T-cell (primary cell): ENCODE measurements around the gene FCN1. TPM values are rescaled to one million over a fixed set of nuclear protein-coding genes. Genes with fewer than 3 reads are reported as not detected.
A peak's percentile ranks its signal among the peaks of the same experiment; 100 is the strongest.

Source experiments
- ATAC-seq, 4 experiments: fragments of 200-7000 bp in 3 of 4; fragments of 150-1000 bp in 1 of 4; cut with Tn5 transposase; replicated peaks in 1 of 4; 1 replicate in 3 of 4; 2 replicates in 1 of 4; pipeline ENCODE4 v1.10.0; 2021; ENCODE audit warnings: moderate library complexity in 3 of 4, mild to moderate bottlenecking in 2 of 4, moderate number of reproducible peaks in 1 of 4
- CTCF ChIA-PET, 2 donors: fragments of 300-600 bp; sonication (Branson Sonifier 250); formaldehyde crosslinking; loops; one replicate each; lab custom pipeline; 2022; ENCODE audit warnings: antibody characterized with exemption in 2 of 2; lab: Charles Lee
- POLR2A ChIA-PET, 2 donors: fragments of 300-600 bp; sonication (Branson Sonifier 250); formaldehyde crosslinking; loops; one replicate each; lab custom pipeline; 2022; ENCODE audit warnings: antibody characterized with exemption in 2 of 2; lab: Charles Lee
- DNase-seq, 35 experiments: peaks; one replicate each; pipeline versions ENCODE4 v3.0.0 to v3.0.0-alpha.2; 2013 to 2023
- H3K27ac ChIP-seq: one replicate; pipeline ENCODE4 v1.5.1; 2013; ENCODE audit warnings: low read length
- H3K27me3 ChIP-seq, 2 experiments: replicated peaks in 1 of 2; 1 replicate in 1 of 2; 2 replicates in 1 of 2; pipeline versions ENCODE4 v1.6.1 to v1.7.0; 2013; ENCODE audit warnings: low read length in 1 of 2, mixed read lengths in 1 of 2; ENCODE audit not compliant: control insufficient read depth in 2 of 2, insufficient read depth in 2 of 2; ENCODE audit errors: extremely low read depth in 1 of 2
- H3K36me3 ChIP-seq, 2 donors: 1 replicate in 1 of 2; 2 replicates in 1 of 2; pipeline versions ENCODE4 v1.6.1 to v1.7.0; 2013; ENCODE audit warnings: low read length in 1 of 2; ENCODE audit not compliant: control insufficient read depth in 2 of 2, insufficient read depth in 1 of 2; ENCODE audit errors: extremely low read depth in 1 of 2
- H3K4me1 ChIP-seq, 2 experiments: 1 replicate in 1 of 2; 2 replicates in 1 of 2; pipeline versions ENCODE4 v1.6.1 to v1.7.0; 2013; ENCODE audit warnings: low read length in 2 of 2, mixed read lengths in 1 of 2; ENCODE audit not compliant: insufficient read depth in 2 of 2, control insufficient read depth in 1 of 2; ENCODE audit errors: extremely low read depth in 1 of 2
- H3K4me3 ChIP-seq, 2 donors: 1 replicate in 1 of 2; 2 replicates in 1 of 2; pipeline versions ENCODE4 v1.5.1 to v1.7.0; 2013; ENCODE audit warnings: mild to moderate bottlenecking in 2 of 2, low read length in 1 of 2, moderate library complexity in 1 of 2; ENCODE audit not compliant: control insufficient read depth in 1 of 2; ENCODE audit errors: extremely low read depth in 1 of 2
- H3K9me3 ChIP-seq: 2 replicates; pipeline ENCODE4 v1.7.0; 2013
- H3K27ac Mint-ChIP-seq, 2 donors: one replicate each; pipeline ENCODE4 v1.8.0; 2020 to 2021; ENCODE audit warnings: mild to moderate bottlenecking in 2 of 2, mixed read lengths in 2 of 2
- H3K27me3 Mint-ChIP-seq, 2 donors: one replicate each; pipeline ENCODE4 v1.8.0; 2021 to 2022; ENCODE audit warnings: mixed read lengths in 2 of 2
- H3K36me3 Mint-ChIP-seq: one replicate; pipeline ENCODE4 v1.8.0; 2021; ENCODE audit warnings: mixed read lengths
- H3K4me1 Mint-ChIP-seq, 3 donors: one replicate each; pipeline ENCODE4 v1.8.0; 2020 to 2022; ENCODE audit warnings: mixed read lengths in 3 of 3, mild to moderate bottlenecking in 1 of 3
- H3K4me3 Mint-ChIP-seq, 3 donors: one replicate each; pipeline ENCODE4 v1.8.0; 2020 to 2022; ENCODE audit warnings: mild to moderate bottlenecking in 3 of 3, mixed read lengths in 3 of 3, moderate library complexity in 3 of 3
- H3K9me3 Mint-ChIP-seq, 3 donors: one replicate each; pipeline ENCODE4 v1.8.0; 2020 to 2022; ENCODE audit warnings: mixed read lengths in 3 of 3
- WGBS: methylation state at CpG from one replicate; pipeline ENCODE4 v1.1.5; 2013; ENCODE audit warnings: missing lambda C conversion rate; ENCODE audit not compliant: insufficient coverage; 5-methylcytosine and 5-hydroxymethylcytosine counted together
- total RNA-seq, 35 experiments: library from RNA in 6 of 35; stranded (reverse) in 6 of 35; fragments of 120-200 nt in 1 of 35; gene quantifications; one replicate each; pipeline versions ENCODE4 v1.2.1 to v1.2.4 and lab custom pipeline; 2013 to 2026

FCN1 gene
- total RNA-seq, 5 donors from 2014 or later (not counting 1 experiment from before 2014, with no cell fraction given) = 0.25 to 1.8 (median 0.55) TPM; not detected in 1

DNA sequence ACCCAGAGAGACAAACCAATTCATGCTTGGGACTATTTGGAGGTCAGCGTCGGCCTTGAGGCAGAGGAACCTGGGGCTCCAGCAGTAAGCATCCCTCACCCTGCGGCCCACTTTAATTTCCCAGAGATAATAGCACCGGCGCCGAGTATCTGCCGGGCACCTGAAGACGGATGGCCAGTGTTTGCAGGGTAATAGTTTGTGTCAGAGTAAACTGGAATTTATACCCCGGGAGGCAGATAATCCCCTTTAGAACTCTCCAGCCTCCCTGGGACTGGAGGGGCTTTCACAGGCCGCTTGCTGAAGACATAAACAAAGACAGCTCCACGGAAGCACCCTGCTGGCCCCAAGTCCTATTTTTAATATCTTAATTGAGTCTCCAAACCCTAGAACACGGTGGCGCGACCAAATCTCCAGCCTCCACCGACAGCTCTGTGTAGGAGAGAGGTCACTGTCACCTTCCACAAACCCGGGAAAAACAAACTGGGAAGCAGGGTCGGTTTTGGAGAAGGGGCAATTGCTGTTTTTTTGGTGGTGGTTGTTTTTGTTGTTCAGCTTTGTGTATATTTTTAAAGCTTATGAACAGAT lies 17.4 kb upstream of the FCN1 start:
- H3K4me3 Mint-ChIP-seq = no peak overlapping the region
- ATAC-seq = no peak
- H3K9me3 ChIP-seq = no peaks in the 10 kb centered on the region
- H3K4me1 Mint-ChIP-seq = peaks cover 0 to 5% (median 0%) of the 10 kb centered on the region in 3 donors
- H3K27me3 ChIP-seq = peaks cover 0 to 28% of the 10 kb centered on the region in 2 experiments
- no peak overlapping the region for H3K27ac Mint-ChIP-seq
- no peak for DNase-seq
- H3K4me3 ChIP-seq = no peak overlapping the region
- 62% methylated on average over 2 of the region's 17 CpGs for WGBS
- H3K27ac ChIP-seq = no peak overlapping the region
- H3K36me3 ChIP-seq = no peaks in the 10 kb centered on the region
- H3K27me3 Mint-ChIP-seq = peaks cover 11 to 29% of the 10 kb centered on the region in 2 donors
- no peaks in the 10 kb centered on the region for H3K9me3 Mint-ChIP-seq
- ChIA-PET POLR2A (no interaction called here), CTCF (no interaction called here)
- H3K4me1 ChIP-seq = no peaks in the 10 kb centered on the region
- H3K36me3 Mint-ChIP-seq = no peaks in the 10 kb centered on the region

DNA sequence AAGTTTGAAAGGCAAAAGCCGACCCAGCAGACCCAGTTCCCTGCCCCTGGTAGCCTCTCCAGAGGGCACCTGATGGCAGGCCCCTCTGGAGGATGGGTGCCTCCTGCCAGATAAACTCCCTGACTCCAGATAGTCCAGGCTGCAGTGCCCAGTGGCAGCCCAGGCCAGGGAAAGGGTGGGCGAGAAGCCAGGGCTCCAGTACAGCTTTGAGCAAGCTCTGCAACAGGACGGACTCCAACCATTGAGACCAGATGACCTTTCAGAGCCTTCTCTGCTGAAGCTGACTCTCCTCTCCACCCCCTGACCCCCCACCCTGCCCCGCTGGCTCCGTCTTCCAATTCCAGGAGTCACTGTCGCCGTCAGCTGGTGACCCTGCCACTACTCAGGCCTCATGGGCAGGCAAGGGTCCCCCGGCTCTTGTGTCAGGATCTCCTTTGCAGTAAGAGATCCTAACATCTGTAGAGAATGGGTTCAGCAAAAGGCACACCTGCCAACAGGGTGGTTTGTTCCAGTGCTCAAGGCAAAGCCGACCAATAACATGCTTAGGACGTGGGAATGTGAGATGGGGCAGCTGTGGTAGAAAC lies 15.5 kb upstream of the FCN1 start:
- H3K36me3 ChIP-seq = no peaks in the 10 kb centered on the region
- peaks cover 0 to 8% (median 0%) of the 10 kb centered on the region in 3 donors for H3K4me1 Mint-ChIP-seq
- peaks cover 11 to 23% of the 10 kb centered on the region in 2 donors for H3K27me3 Mint-ChIP-seq
- H3K9me3 ChIP-seq = no peaks in the 10 kb centered on the region
- WGBS = 76% methylated on average over 9 of the region's 10 CpGs
- ChIA-PET CTCF (no interaction called here), POLR2A (no interaction called here)
- H3K36me3 Mint-ChIP-seq = no peaks in the 10 kb centered on the region
- ATAC-seq (no peak), DNase-seq (no peak)
- H3K27me3 ChIP-seq = peaks cover 0 to 35% of the 10 kb centered on the region in 2 experiments
- H3K4me3 Mint-ChIP-seq = no peak overlapping the region
- no peaks in the 10 kb centered on the region for H3K4me1 ChIP-seq
- no peaks in the 10 kb centered on the region for H3K9me3 Mint-ChIP-seq
- H3K4me3 ChIP-seq = no peak overlapping the region
- no peak overlapping the region for H3K27ac ChIP-seq
- no peak overlapping the region for H3K27ac Mint-ChIP-seq

- no peaks in the 10 kb centered on the region for H3K4me1 ChIP-seq
- Mint-ChIP-seq H3K4me3 (no peak overlapping the region), H3K9me3 (no peaks in the 10 kb centered on the region), H3K27me3 (peaks cover 11 to 23% of the 10 kb centered on the region in 2 donors), H3K36me3 (no peaks in the 10 kb centered on the region), H3K4me1 (peaks cover 0 to 8% (median 0%) of the 10 kb centered on the region in 3 donors), H3K27ac (no peak overlapping the region)
- H3K4me3 ChIP-seq = no peak overlapping the region
- ATAC-seq (no peak), DNase-seq (no peak)
- H3K9me3 ChIP-seq = no peaks in the 10 kb centered on the region
- H3K27me3 ChIP-seq = peaks cover 0 to 35% of the 10 kb centered on the region in 2 experiments
- ChIA-PET CTCF (no interaction called here), POLR2A (no interaction called here)
- 100% methylated on average over 2 of the region's 5 CpGs for WGBS
- no peaks in the 10 kb centered on the region for H3K36me3 ChIP-seq
- H3K27ac ChIP-seq = no peak overlapping the region
Observed at GRCh38 chr9:134932606-134933005, 14.9 kb upstream of the FCN1 start.

DNA sequence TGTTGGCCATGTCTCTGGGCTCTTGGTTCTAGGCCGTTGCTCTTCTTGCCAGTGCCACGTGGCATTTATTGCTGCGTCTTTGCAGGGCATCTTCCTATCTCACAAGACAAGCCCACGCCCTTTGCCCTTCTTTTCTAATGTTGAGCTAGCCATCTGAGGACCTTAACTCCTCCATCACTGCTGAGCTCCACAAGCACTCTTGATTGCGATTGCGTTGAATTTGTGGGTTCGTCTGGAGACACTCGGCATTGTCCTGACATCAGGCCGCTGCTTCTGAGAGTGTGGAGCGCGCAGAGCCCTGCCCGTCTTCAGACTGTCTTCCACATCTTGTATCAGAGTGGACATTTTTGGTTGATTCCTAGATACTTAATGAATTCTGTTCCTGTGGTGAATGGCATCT lies 14.5 kb upstream of the FCN1 start:
- ATAC-seq (no peak), DNase-seq (no peak)
- Histone ChIP-seq H3K27me3 (peaks cover 0 to 32% of the 10 kb centered on the region in 2 experiments), H3K27ac (no peak overlapping the region), H3K4me1 (no peaks in the 10 kb centered on the region), H3K4me3 (no peak overlapping the region), H3K9me3 (no peaks in the 10 kb centered on the region), H3K36me3 (no peaks in the 10 kb centered on the region)
- no peaks in the 10 kb centered on the region for H3K9me3 Mint-ChIP-seq
- H3K4me3 Mint-ChIP-seq = no peak overlapping the region
- 87% methylated on average over 12 of the region's 12 CpGs for WGBS
- ChIA-PET CTCF (no interaction called here), POLR2A (no interaction called here)
- no peaks in the 10 kb centered on the region for H3K36me3 Mint-ChIP-seq
- H3K4me1 Mint-ChIP-seq = peaks cover 0 to 8% (median 0%) of the 10 kb centered on the region in 3 donors
- H3K27me3 Mint-ChIP-seq = peaks cover 11 to 21% of the 10 kb centered on the region in 2 donors
- no peak overlapping the region for H3K27ac Mint-ChIP-seq

DNA sequence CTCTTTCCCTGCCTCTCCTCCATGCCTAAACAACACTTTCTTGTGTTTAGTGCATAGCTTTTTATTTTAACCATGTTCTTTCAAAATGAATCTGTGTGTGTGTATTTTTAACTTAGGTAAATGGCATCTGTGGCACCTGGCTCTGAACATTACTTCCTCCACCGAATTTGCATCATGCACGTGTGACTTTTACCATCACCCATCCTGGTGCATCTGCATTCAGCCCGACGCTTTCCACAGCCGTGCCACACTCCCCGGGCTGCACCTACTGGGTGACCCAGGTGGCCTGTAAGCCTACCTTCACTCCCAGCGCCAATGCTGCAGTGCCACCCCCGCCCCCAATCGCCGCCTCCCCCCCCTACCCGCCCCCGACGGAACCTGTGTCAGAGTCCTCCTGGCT lies 12.7 kb upstream of the FCN1 start:
- H3K4me1 Mint-ChIP-seq = peaks cover 0 to 8% (median 0%) of the 10 kb centered on the region in 3 donors
- Histone ChIP-seq H3K27me3 (peaks cover 0 to 28% of the 10 kb centered on the region in 2 experiments), H3K9me3 (no peaks in the 10 kb centered on the region), H3K4me3 (no peak overlapping the region), H3K27ac (no peak overlapping the region), H3K4me1 (no peaks in the 10 kb centered on the region), H3K36me3 (no peaks in the 10 kb centered on the region)
- peaks cover 11 to 16% of the 10 kb centered on the region in 2 donors for H3K27me3 Mint-ChIP-seq
- no CpG with 5 or more reads among the region's 13 CpGs for WGBS
- H3K27ac Mint-ChIP-seq = no peak overlapping the region
- ChIA-PET CTCF (no interaction called here), POLR2A (no interaction called here)
- H3K4me3 Mint-ChIP-seq = no peak overlapping the region
- no peaks in the 10 kb centered on the region for H3K36me3 Mint-ChIP-seq
- DNase-seq (no peak), ATAC-seq (no peak)
- no peaks in the 10 kb centered on the region for H3K9me3 Mint-ChIP-seq

GRCh38 chr9:134929193-134930158 lies 11.8 kb upstream of the FCN1 start:
- H3K9me3 ChIP-seq = no peaks in the 10 kb centered on the region
- no peaks in the 10 kb centered on the region for H3K4me1 ChIP-seq
- H3K27me3 ChIP-seq = peaks cover 0 to 23% of the 10 kb centered on the region in 2 experiments
- POLR2A ChIA-PET = no interaction called here
- H3K36me3 Mint-ChIP-seq = no peaks in the 10 kb centered on the region
- peaks cover 0 to 5% (median 0%) of the 10 kb centered on the region in 3 donors for H3K4me1 Mint-ChIP-seq
- no peaks in the 10 kb centered on the region for H3K36me3 ChIP-seq
- no peak overlapping the region for H3K4me3 ChIP-seq
- H3K27ac ChIP-seq = no peak overlapping the region
- ATAC-seq (no peak), DNase-seq (peak in 2 of 35 experiments; percentile 3 to 47)
- H3K27ac Mint-ChIP-seq = no peak overlapping the region
- CTCF ChIA-PET = no interaction called here
- WGBS = 21% methylated on average over 9 of the region's 13 CpGs
- H3K9me3 Mint-ChIP-seq = no peaks in the 10 kb centered on the region
- H3K27me3 Mint-ChIP-seq = peaks cover 11 to 12% of the 10 kb centered on the region in 2 donors
- H3K4me3 Mint-ChIP-seq = no peak overlapping the region
